Vagina (tissue), 2 donors: Measurements from ENCODE around the gene DNAH2. TPM values are rescaled to one million over a fixed set of nuclear protein-coding genes. Genes with fewer than 3 reads are reported as not detected.

Experiments
- DNase-seq, 2 donors: peaks; one replicate each; pipeline ENCODE4 v3.0.0-alpha.2; 2017; ENCODE audit errors: extremely low spot score in 2 of 2
- H3K27ac ChIP-seq: fragments of 200-600 bp; sonication (generic); one replicate; pipeline ENCODE4 v1.5.1; 2019
- H3K27me3 ChIP-seq: fragments of 200-600 bp; sonication (generic); one replicate; pipeline ENCODE4 v1.5.1; 2019
- H3K36me3 ChIP-seq, 2 donors: fragments of 200-600 bp; sonication (generic); one replicate each; pipeline ENCODE4 v1.5.1; 2017 to 2019
- H3K4me1 ChIP-seq: fragments of 200-600 bp; sonication (generic); one replicate; pipeline ENCODE4 v1.5.1; 2019
- H3K4me3 ChIP-seq, 2 donors: fragments of 200-600 bp; sonication (generic); 1 replicate in 1 of 2; 2 replicates in 1 of 2; pipeline ENCODE4 v1.5.1; 2016 to 2019
- H3K9me3 ChIP-seq: fragments of 200-600 bp; sonication (generic); one replicate; pipeline ENCODE4 v1.5.1; 2019
- POLR2A ChIP-seq, 2 donors: fragments of 450-650 bp; IDR thresholded peaks; one replicate each; pipeline ENCODE4 v1.6.1; 2017; ENCODE audit warnings: antibody characterized with exemption in 2 of 2, mild to moderate bottlenecking in 2 of 2, moderate library complexity in 2 of 2
- POLR2AphosphoS5 ChIP-seq, 2 donors: sonication (generic); formaldehyde crosslinking; IDR thresholded peaks; one replicate each; pipeline ENCODE4 v1.9.0; 2017; ENCODE audit warnings: antibody characterized with exemption in 2 of 2, mild to moderate bottlenecking in 2 of 2, low read depth in 1 of 2; ENCODE audit not compliant: insufficient read depth in 1 of 2
- intact Hi-C: fragments of 100-400 bp; cut with DNase I; formaldehyde crosslinking; loops from one replicate; pipeline ENCODE4 v1.15.1; 2023
- total RNA-seq: library from RNA; depleted of rRNA; stranded (reverse); fragments of >200 nt; gene quantifications from one replicate; pipeline ENCODE4 v1.2.3, GENCODE V29; 2016
- TF ChIP-seq, protein P1 (sequence below), 3 experiments: fragments of 450-650 bp in 2 of 3; fragments of 200-600 bp in 1 of 3; sonication (generic) in 1 of 3; IDR thresholded peaks; one replicate each; pipeline ENCODE4 v1.5.1; 2017 to 2019; ENCODE audit warnings: antibody characterized with exemption in 3 of 3, mild to moderate bottlenecking in 2 of 3, moderate library complexity in 2 of 3

DNAH2 gene
- total RNA-seq, 1 donor from 2014 or later: 0.49 TPM

DNA sequence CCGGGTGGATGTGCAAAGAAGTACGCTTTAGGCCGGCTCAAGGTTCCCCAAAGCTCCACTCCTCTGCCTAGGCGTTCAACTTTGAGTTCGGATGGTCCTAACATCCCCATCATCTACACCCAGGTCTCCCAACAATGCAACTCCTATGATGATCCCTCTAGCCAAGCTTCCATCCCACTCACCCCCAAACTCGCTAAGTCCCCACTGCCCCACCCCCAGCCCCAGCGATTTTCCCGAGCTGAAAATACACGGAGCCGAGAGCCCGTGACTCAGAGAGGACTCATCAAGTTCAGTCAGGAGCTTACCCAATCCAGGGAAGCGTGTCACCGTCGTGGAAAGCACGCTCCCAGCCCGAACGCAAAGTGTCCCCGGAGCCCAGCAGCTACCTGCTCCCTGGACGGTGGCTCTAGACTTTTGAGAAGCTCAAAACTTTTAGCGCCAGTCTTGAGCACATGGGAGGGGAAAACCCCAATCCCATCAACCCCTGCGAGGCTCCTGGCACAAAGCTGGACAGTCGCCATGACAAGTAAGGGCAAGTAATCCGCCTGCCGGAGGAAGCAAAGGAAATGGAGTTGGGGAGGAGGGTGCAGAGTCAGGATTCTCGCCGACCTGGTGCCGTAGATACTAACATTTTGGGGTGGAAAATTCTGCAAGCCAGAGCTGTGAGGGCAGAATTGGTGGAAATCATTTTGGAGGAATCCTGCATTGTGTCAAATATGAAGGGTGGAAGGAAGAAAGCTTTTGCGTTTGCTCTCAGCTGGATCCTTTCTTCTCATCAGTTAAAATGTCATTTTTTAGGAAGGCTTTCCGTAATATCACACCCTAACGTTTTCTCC is 30.3 kb upstream of the DNAH2 start, which contains the start of gene TP53:
TSS of gene TP53 (minus strand) at position 419 of the 836 bp plus-strand sequence. CDS start 10,896 bp downstream, outside the sequence.
- Histone ChIP-seq H3K4me3 (peak within 1 kb of the TSS; percentile 73 to 83), H3K4me1 (peaks cover 36% of the 10 kb centered on the region), H3K27me3 (no peaks in the 10 kb centered on the region), H3K27ac (peak within 1 kb of the TSS; percentile 95), H3K9me3 (no peaks in the 10 kb centered on the region), H3K36me3 (no peaks in the 10 kb centered on the region)
- TF ChIP-seq, protein P1, sequence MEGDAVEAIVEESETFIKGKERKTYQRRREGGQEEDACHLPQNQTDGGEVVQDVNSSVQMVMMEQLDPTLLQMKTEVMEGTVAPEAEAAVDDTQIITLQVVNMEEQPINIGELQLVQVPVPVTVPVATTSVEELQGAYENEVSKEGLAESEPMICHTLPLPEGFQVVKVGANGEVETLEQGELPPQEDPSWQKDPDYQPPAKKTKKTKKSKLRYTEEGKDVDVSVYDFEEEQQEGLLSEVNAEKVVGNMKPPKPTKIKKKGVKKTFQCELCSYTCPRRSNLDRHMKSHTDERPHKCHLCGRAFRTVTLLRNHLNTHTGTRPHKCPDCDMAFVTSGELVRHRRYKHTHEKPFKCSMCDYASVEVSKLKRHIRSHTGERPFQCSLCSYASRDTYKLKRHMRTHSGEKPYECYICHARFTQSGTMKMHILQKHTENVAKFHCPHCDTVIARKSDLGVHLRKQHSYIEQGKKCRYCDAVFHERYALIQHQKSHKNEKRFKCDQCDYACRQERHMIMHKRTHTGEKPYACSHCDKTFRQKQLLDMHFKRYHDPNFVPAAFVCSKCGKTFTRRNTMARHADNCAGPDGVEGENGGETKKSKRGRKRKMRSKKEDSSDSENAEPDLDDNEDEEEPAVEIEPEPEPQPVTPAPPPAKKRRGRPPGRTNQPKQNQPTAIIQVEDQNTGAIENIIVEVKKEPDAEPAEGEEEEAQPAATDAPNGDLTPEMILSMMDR (IDR thresholded peaks at IDR 0.05): peak in 1 of 3 experiments; percentile 21
- TF ChIP-seq POLR2AphosphoS5 (IDR thresholded peaks at IDR 0.05; ENCODE audit: insufficient read depth in 1 of 2, low read depth in 1 of 2) (peak; percentile 1 to 98), POLR2A (IDR thresholded peaks at IDR 0.05) (peak in 1 of 2 donors; percentile 56)
- DNase-seq: peak in 1 of 2 donors; percentile 95
- intact Hi-C loops: loop anchor here (2.0 kb wide), 1 partner anchor 72 kb away; the partner anchor contains the start of gene FXR2

DNA sequence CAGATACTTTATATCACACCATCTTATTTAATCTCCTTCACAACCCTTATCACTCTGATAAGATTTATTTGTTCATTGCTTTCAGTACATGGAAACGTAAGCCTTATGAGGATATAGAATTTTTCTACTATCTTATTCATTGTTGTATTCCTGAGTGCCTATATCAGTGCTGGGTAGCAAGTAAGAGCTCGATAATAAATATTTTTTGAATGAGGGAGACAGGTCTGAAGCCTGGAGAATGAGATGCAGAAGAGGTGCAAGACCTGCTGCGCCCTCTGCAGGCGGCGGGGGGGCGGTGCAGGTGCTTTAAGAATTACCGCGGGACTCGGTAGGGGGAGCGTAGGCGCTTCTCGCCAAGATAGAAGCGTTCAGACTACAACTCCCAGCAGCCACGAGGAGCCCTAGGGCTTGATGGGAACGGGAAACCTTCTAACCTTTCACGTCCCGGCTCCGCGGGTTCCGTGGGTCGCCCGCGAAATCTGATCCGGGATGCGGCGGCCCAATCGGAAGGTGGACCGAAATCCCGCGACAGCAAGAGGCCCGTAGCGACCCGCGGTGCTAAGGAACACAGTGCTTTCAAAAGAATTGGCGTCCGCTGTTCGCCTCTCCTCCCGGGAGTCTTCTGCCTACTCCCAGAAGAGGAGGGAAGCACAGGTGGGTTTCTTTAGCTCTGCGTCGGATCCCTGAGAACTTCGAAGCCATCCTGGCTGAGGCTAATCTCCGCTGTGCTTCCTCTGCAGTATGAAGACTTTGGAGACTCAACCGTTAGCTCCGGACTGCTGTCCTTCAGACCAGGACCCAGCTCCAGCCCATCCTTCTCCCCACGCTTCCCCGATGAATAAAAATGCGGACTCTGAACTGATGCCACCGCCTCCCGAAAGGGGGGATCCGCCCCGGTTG is 29.4 kb upstream of the DNAH2 start, which contains the start of gene WRAP53:
TSS of gene WRAP53 (plus strand) at position 570 of the 900 bp plus-strand sequence. CDS start at position 742, 172 bp downstream.
- H3K27me3 ChIP-seq: no peaks in the 10 kb centered on the region
- TF ChIP-seq, protein P1 (IDR thresholded peaks at IDR 0.05): peak; percentile 92 to 98 (median 92)
- TF ChIP-seq POLR2AphosphoS5 (IDR thresholded peaks at IDR 0.05; ENCODE audit: insufficient read depth in 1 of 2, low read depth in 1 of 2) (peak; percentile 85 to 99), POLR2A (IDR thresholded peaks at IDR 0.05) (no peak)
- intact Hi-C loops: loop anchor here (2.0 kb wide), 1 partner anchor 73 kb away; the partner anchor contains the start of gene FXR2

DNA sequence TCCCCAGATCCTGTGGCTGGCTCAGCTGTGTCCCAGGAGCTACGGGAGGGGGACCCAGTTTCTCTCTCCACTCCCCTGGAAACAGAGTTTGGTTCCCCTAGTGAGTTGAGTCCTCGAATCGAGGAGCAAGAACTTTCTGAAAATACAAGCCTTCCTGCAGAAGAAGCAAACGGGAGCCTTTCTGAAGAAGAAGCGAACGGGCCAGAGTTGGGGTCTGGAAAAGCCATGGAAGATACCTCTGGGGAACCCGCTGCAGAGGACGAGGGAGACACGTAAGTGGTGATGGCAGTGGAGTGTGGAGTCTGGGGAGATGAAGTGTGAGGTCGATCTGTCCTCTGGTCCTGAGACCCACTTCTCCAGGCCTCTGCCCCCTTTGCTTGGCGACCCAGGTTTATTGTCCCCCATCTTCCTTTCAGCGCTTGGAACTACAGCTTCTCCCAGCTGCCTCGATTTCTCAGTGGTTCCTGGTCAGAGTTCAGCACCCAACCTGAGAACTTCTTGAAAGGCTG is 28.7 kb upstream of the DNAH2 start:
- H3K36me3 ChIP-seq: no peaks in the 10 kb centered on the region
- H3K4me3 ChIP-seq: peak overlapping the region; percentile 63 to 83
- H3K27me3 ChIP-seq: no peaks in the 10 kb centered on the region
- H3K9me3 ChIP-seq: no peaks in the 10 kb centered on the region
- intact Hi-C loops: no loop called here
- TF ChIP-seq POLR2A (IDR thresholded peaks at IDR 0.05) (no peak), POLR2AphosphoS5 (IDR thresholded peaks at IDR 0.05; ENCODE audit: insufficient read depth in 1 of 2, low read depth in 1 of 2) (no peak)
- TF ChIP-seq, protein P1 (IDR thresholded peaks at IDR 0.05): no peak
- peaks cover 30% of the 10 kb centered on the region for H3K4me1 ChIP-seq
- DNase-seq: no peak
- peak overlapping the region; percentile 46 for H3K27ac ChIP-seq

More for the DNA sequence above, 29.4 kb upstream of the DNAH2 start, which contains the start of gene WRAP53:
- Histone ChIP-seq H3K27ac (peak within 1 kb of the TSS; percentile 95), H3K4me3 (peak within 1 kb of the TSS; percentile 73 to 83), H3K4me1 (peaks cover 36% of the 10 kb centered on the region), H3K36me3 (no peaks in the 10 kb centered on the region), H3K9me3 (no peaks in the 10 kb centered on the region)
- peak in 1 of 2 donors; percentile 99 for DNase-seq

DNA sequence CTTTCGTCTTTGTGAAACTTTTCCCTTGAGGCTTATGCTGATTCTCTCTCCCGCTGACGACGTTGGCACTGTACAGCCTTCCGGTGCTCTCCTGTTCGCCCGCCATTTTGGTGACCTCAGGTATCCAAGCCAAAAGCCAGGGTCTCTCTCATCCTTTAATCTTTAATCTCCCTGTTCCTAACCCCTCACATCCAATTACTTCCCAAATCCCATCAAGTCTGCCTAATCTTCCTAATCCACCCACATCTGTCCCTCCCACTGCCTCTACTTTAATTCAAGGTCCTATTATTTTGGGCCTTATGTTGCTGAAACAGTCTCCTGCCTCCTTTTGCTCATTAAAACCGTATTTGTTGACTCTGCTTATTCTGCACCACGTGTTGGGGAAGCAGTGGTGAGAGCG is 22.0 kb upstream of the DNAH2 start:
- H3K36me3 ChIP-seq: no peaks in the 10 kb centered on the region

More for the DNA sequence above, 22.0 kb upstream of the DNAH2 start:
- Histone ChIP-seq H3K27me3 (no peaks in the 10 kb centered on the region), H3K27ac (no peak overlapping the region), H3K9me3 (no peaks in the 10 kb centered on the region), H3K4me1 (no peaks in the 10 kb centered on the region), H3K4me3 (no peak overlapping the region)
- TF ChIP-seq POLR2AphosphoS5 (IDR thresholded peaks at IDR 0.05; ENCODE audit: insufficient read depth in 1 of 2, low read depth in 1 of 2) (no peak), POLR2A (IDR thresholded peaks at IDR 0.05) (no peak)
- TF ChIP-seq, protein P1 (IDR thresholded peaks at IDR 0.05): no peak
- intact Hi-C loops: no loop called here
- no peak for DNase-seq
